Fibroblast of skin of left biceps (primary cell): ENCODE data around the gene RAB6C.
"Not testable (repeated sequence)": the region's sequence is repeated elsewhere in the genome, so short reads cannot be mapped to it uniquely, and the experiment has no call there.

ENCODE experiments used
- DNase-seq, 2 experiments: peaks; one replicate each; pipeline ENCODE4 v3.0.0-alpha.2; 2013; ENCODE audit warnings: low read depth in 2 of 2

Gene RAB6C

GRCh38 chr2:129979629-129980155 lies at the start of gene RAB6C:
Gene RAB6C (plus strand): TSS chr2:129979666. CDS start chr2:129980116, 450 bp downstream.
- not testable (repeated sequence) for DNase-seq

GRCh38 chr2:129930451-129930850 lies 49.0 kb upstream of the RAB6C start:
- no peak for DNase-seq

GRCh38 chr2:129933387-129933786 lies 46.1 kb upstream of the RAB6C start:
- not testable (repeated sequence) for DNase-seq

- no peak for DNase-seq
These were observed 45.2 kb upstream of the RAB6C start for GRCh38 chr2:129934044-129934822.

- no peak for DNase-seq
These were observed 44.3 kb upstream of the RAB6C start for GRCh38 chr2:129935118-129935517.

- no peak for DNase-seq
These were observed 43.0 kb upstream of the RAB6C start for GRCh38 chr2:129936334-129936934.

- DNase-seq, result not testable (repeated sequence)
These were observed 40.5 kb upstream of the RAB6C start for GRCh38 chr2:129938850-129939471.

- DNase-seq, result not testable (repeated sequence)
These were observed 36.0 kb upstream of the RAB6C start for GRCh38 chr2:129943456-129943855.

- DNase-seq, result no peak
These were observed 33.9 kb upstream of the RAB6C start for GRCh38 chr2:129945557-129945956.

- not testable (repeated sequence) for DNase-seq
These were observed 31.8 kb upstream of the RAB6C start for GRCh38 chr2:129947712-129948111.

- DNase-seq, result not testable (repeated sequence)
These were observed 23.3 kb upstream of the RAB6C start for GRCh38 chr2:129956171-129956570.

- no peak for DNase-seq
These were observed 21.6 kb upstream of the RAB6C start for GRCh38 chr2:129957891-129958290.

- DNase-seq, result not testable (repeated sequence)
These were observed 20.7 kb upstream of the RAB6C start for GRCh38 chr2:129958736-129959135.

- not testable (repeated sequence) for DNase-seq
These were observed 10.9 kb upstream of the RAB6C start for GRCh38 chr2:129968605-129969004.

GRCh38 chr2:129975016-129975774 lies 4.3 kb upstream of the RAB6C start:
- DNase-seq, result no peak

- not testable (repeated sequence) for DNase-seq
These were observed 2.5 kb upstream of the RAB6C start for GRCh38 chr2:129976969-129977368.

GRCh38 chr2:129977986-129978385 lies 1.5 kb upstream of the RAB6C start:
- DNase-seq, result no peak

GRCh38 chr2:129980246-129980645 lies 780 bp downstream of the RAB6C start:
- not testable (repeated sequence) for DNase-seq

GRCh38 chr2:129981689-129982088 lies 2.2 kb downstream of the RAB6C start:
- not testable (repeated sequence) for DNase-seq

GRCh38 chr2:129984426-129984825 lies 5.0 kb downstream of the RAB6C start:
- no peak for DNase-seq

GRCh38 chr2:129992415-129993006 lies 13.0 kb downstream of the RAB6C start:
- DNase-seq, result not testable (repeated sequence)
